HepG2 (cell line): ENCODE measurements around the gene SLC2A4. TPM values are rescaled to one million over a fixed set of nuclear protein-coding genes. Genes with fewer than 3 reads are reported as not detected.

Source experiments
- ELF3 ChIP-seq: IDR thresholded peaks from 2 replicates; pipeline ENCODE4 v1.6.1; 2016; ENCODE audit warnings: missing genetic modification reagents, missing compliant biosample characterization
- EP300 ChIP-seq, 3 experiments: sonication (generic) in 1 of 3; formaldehyde crosslinking in 1 of 3; IDR thresholded peaks; 2 replicates each; pipeline versions ENCODE4 v1.5.1 to v1.6.1; 2011 to 2020; ENCODE audit warnings: low read depth in 2 of 3, low read length in 2 of 3, borderline replicate concordance in 1 of 3, improper control_type of control experiment in 1 of 3, mild to moderate bottlenecking in 1 of 3, missing genetic modification reagents in 1 of 3, moderate library complexity in 1 of 3
- HCFC1 ChIP-seq: fragments of 150-350 bp; IDR thresholded peaks from 2 replicates; pipeline ENCODE4 v1.6.1; 2014; ENCODE audit warnings: low read depth, low read length
- HDAC6 ChIP-seq: fragments of 200-600 bp; sonication (generic); IDR thresholded peaks from 2 replicates; pipeline ENCODE4 v1.7.0; 2017; ENCODE audit warnings: mild to moderate bottlenecking, antibody characterized with exemption, low read length, low read depth
- HIVEP1 ChIP-seq: sonication (generic); formaldehyde crosslinking; IDR thresholded peaks from 2 replicates; pipeline ENCODE4 v1.4.0; 2020; ENCODE audit warnings: mild to moderate bottlenecking, missing genetic modification reagents
- HMGA1 ChIP-seq: sonication (generic); formaldehyde crosslinking; conservative IDR thresholded peaks from 2 replicates; pipeline ENCODE4 v1.4.0; 2020; ENCODE audit warnings: missing genetic modification reagents
- ISL2 ChIP-seq: sonication (generic); formaldehyde crosslinking; IDR thresholded peaks from 2 replicates; pipeline ENCODE4 v1.5.0; 2020; ENCODE audit warnings: missing genetic modification reagents
- MATR3 ChIP-seq: sonication (generic); formaldehyde crosslinking; IDR thresholded peaks from 2 replicates; pipeline ENCODE4 v1.4.0; 2020; ENCODE audit warnings: missing genetic modification reagents
- PATZ1 ChIP-seq: sonication (generic); formaldehyde crosslinking; IDR thresholded peaks from 2 replicates; pipeline ENCODE4 v1.4.0; 2020; ENCODE audit warnings: missing genetic modification reagents
- POLR2AphosphoS2 ChIP-seq: IDR thresholded peaks from 2 replicates; pipeline ENCODE4 v1.6.1; 2011; ENCODE audit warnings: low read depth, low read length, improper control_type of control experiment
- PRPF4 ChIP-seq: fragments of 200-400 bp; formaldehyde crosslinking; IDR thresholded peaks from 2 replicates; pipeline ENCODE4 v1.6.1; 2016; ENCODE audit warnings: low read length, low read depth; ENCODE audit not compliant: poor library complexity, severe bottlenecking
- RAD21 ChIP-seq: fragments of 450-650 bp; formaldehyde crosslinking; IDR thresholded peaks from 2 replicates; pipeline ENCODE4 v1.5.0; 2020; ENCODE audit warnings: mild to moderate bottlenecking
- SATB2 ChIP-seq: sonication (generic); formaldehyde crosslinking; IDR thresholded peaks from 2 replicates; pipeline ENCODE4 v1.5.0; 2020; ENCODE audit warnings: missing genetic modification reagents
- SNAPC5 ChIP-seq: sonication (generic); formaldehyde crosslinking; IDR thresholded peaks from 2 replicates; pipeline ENCODE4 v1.8.1; 2023; ENCODE audit warnings: mild to moderate bottlenecking, missing genetic modification reagents, borderline replicate concordance
- TBP ChIP-seq: sonication (generic); formaldehyde crosslinking; IDR thresholded peaks from 2 replicates; pipeline ENCODE4 v1.5.0; 2020; ENCODE audit warnings: missing genetic modification reagents
- XBP1 ChIP-seq: sonication (generic); formaldehyde crosslinking; IDR thresholded peaks from 2 replicates; pipeline ENCODE4 v1.5.0; 2020; ENCODE audit warnings: missing genetic modification reagents
- ZBTB34 ChIP-seq: sonication (generic); formaldehyde crosslinking; IDR thresholded peaks from 2 replicates; pipeline ENCODE4 v1.8.0; 2022; ENCODE audit warnings: mild to moderate bottlenecking, missing genetic modification reagents
- ZFX ChIP-seq: sonication (generic); formaldehyde crosslinking; IDR thresholded peaks from 2 replicates; pipeline ENCODE4 v1.4.0; 2020; ENCODE audit warnings: mild to moderate bottlenecking, low read depth, missing genetic modification reagents, moderate library complexity
- ZIK1 ChIP-seq: sonication (generic); formaldehyde crosslinking; IDR thresholded peaks from 2 replicates; pipeline ENCODE4 v1.5.0; 2020; ENCODE audit warnings: mild to moderate bottlenecking, low read depth, missing genetic modification reagents, borderline replicate concordance
- ZNF260 ChIP-seq: sonication (generic); formaldehyde crosslinking; IDR thresholded peaks from 2 replicates; pipeline ENCODE4 v1.4.0; 2020; ENCODE audit warnings: missing genetic modification reagents, low read depth, mild to moderate bottlenecking, borderline replicate concordance
- ZNF432 ChIP-seq: sonication (generic); formaldehyde crosslinking; IDR thresholded peaks from 2 replicates; pipeline ENCODE4 v1.5.0; 2020; ENCODE audit warnings: missing genetic modification reagents, mild to moderate bottlenecking, borderline replicate concordance
- ZNF543 ChIP-seq: sonication (generic); formaldehyde crosslinking; IDR thresholded peaks from 2 replicates; pipeline ENCODE4 v1.4.0; 2020; ENCODE audit warnings: mild to moderate bottlenecking, missing genetic modification reagents
- ZNF574 ChIP-seq: sonication (generic); formaldehyde crosslinking; IDR thresholded peaks from 2 replicates; pipeline ENCODE4 v1.4.0; 2020; ENCODE audit warnings: missing genetic modification reagents
- ZNF619 ChIP-seq: sonication (generic); formaldehyde crosslinking; IDR thresholded peaks from 2 replicates; pipeline ENCODE4 v1.4.0; 2020; ENCODE audit warnings: mild to moderate bottlenecking, missing genetic modification reagents
- ZNF790 ChIP-seq: sonication (generic); formaldehyde crosslinking; IDR thresholded peaks from 2 replicates; pipeline ENCODE4 v1.8.0; 2022; ENCODE audit warnings: missing genetic modification reagents, mild to moderate bottlenecking, borderline replicate concordance
- polyA plus RNA-seq, 8 experiments: library from polyadenylated mRNA; depleted of rRNA in 3 of 8; stranded (reverse) in 7 of 8; unstranded in 1 of 8; fragments of >200 nt; fragmentation: Illumina TruSeq in 4 of 8; extraction: Trizol in 4 of 8; gene quantifications; 2 replicates each; pipeline versions ENCODE4 v1.2.1 to v1.2.3, GENCODE V29; 2011 to 2016; ENCODE audit warnings: low read depth in 4 of 8, missing spikeins in 1 of 8, mixed read lengths in 1 of 8; ENCODE audit not compliant: insufficient read depth in 1 of 8
- total RNA-seq, 5 experiments: library from RNA; depleted of rRNA; stranded (reverse); fragments of >200 nt; fragmentation: Illumina TruSeq; extraction: Trizol; gene quantifications; 2 replicates each; pipeline ENCODE4 v1.2.3, GENCODE V29; 2016; ENCODE audit warnings: low read depth in 1 of 5

The SLC2A4 gene
- total and polyA plus RNA-seq, 2 of the 13 experiments (the other 11 are each of a cell fraction or from before 2014, with no cell fraction given): 4.9 to 5.8 TPM

GRCh38 chr17:7329997-7330637, 48.6 kb downstream of the SLC2A4 start (continued):
- TF ChIP-seq HMGA1 (CRISPR knock-in tag) (no peak), ZBTB34 (CRISPR knock-in tag) (0 out of 2 replicates have a peak, but pooled peaks have one; percentile 18), HCFC1 (no peak), ZFX (CRISPR knock-in tag) (no peak), ZNF574 (no peak), EP300 (IDR thresholded peaks at IDR 0.05; ENCODE audit: low read depth in 2 of 2, low read length in 2 of 2) (no peak), EP300 (CRISPR knock-in tag; IDR thresholded peaks at IDR 0.05; ENCODE audit: borderline replicate concordance) (no peak), ZNF790 (CRISPR knock-in tag) (0 out of 2 replicates have a peak, but pooled peaks have one; percentile 21), ISL2 (CRISPR knock-in tag) (no peak), XBP1 (CRISPR knock-in tag) (no peak), HIVEP1 (CRISPR knock-in tag) (no peak), ZNF260 (CRISPR knock-in tag) (no peak), ZNF432 (CRISPR knock-in tag) (no peak), SATB2 (CRISPR knock-in tag) (no peak), SNAPC5 (no peak), POLR2AphosphoS2 (no peak), ZNF619 (CRISPR knock-in tag) (no peak), ZIK1 (peak; percentile 43; the same call in 1 of the 2 replicates), RAD21 (0 out of 2 replicates have a peak, but pooled peaks have one; percentile 8), MATR3 (CRISPR knock-in tag) (no peak), PRPF4 (no peak), ELF3 (CRISPR knock-in tag) (no peak), HDAC6 (no peak), PATZ1 (CRISPR knock-in tag) (peak; percentile 72; the same call in 1 of the 2 replicates), TBP (no peak), ZNF543 (CRISPR knock-in tag) (no peak)
